LHCN-M2 (cell line): ENCODE results near the gene PPP1R2B. TPM values are rescaled to one million over a fixed set of nuclear protein-coding genes. Genes with fewer than 3 reads are reported as not detected.
"Not testable (repeated sequence)": the region's sequence is repeated elsewhere in the genome, so short reads cannot be mapped to it uniquely, and the experiment has no call there.

Experiments
- DNase-seq: peaks from one replicate; pipeline ENCODE4 v3.0.0-alpha.2; 2012; ENCODE audit warnings: low read depth
- polyA plus RNA-seq: library from polyadenylated mRNA; unstranded; fragments of >200 nt; gene quantifications from one replicate; pipeline ENCODE4 v1.2.1, GENCODE V29; 2012; ENCODE audit warnings: missing spikeins
- total RNA-seq: library from RNA; depleted of rRNA; stranded (reverse); fragments of >200 nt; gene quantifications from 2 replicates; pipeline ENCODE4 v1.2.3, GENCODE V29; 2014; rRNA removed

Gene PPP1R2B
- 0.06 TPM in 1 of 2 replicates, not detected in the other for total RNA-seq
- not detected for polyA plus RNA-seq

GRCh38 chr5:156850206-156850751 lies at the start of gene PPP1R2B:
Gene PPP1R2B, plus strand, starts transcription at chr5:156850295. Its CDS starts 268 bp downstream, at chr5:156850563.
- DNase-seq = no peak

GRCh38 chr5:156800929-156801328 lies 49.2 kb upstream of the PPP1R2B start:
- peak; percentile 1 for DNase-seq

- no peak for DNase-seq
These were observed 47.6 kb upstream of the PPP1R2B start for GRCh38 chr5:156802501-156802900.

GRCh38 chr5:156803404-156803803 lies 46.7 kb upstream of the PPP1R2B start:
- no peak for DNase-seq

- DNase-seq = no peak
These were observed 37.1 kb upstream of the PPP1R2B start for GRCh38 chr5:156812959-156813358.

GRCh38 chr5:156815988-156816599 lies 34.0 kb upstream of the PPP1R2B start:
- DNase-seq = peak; percentile 26

GRCh38 chr5:156819537-156819936 lies 30.6 kb upstream of the PPP1R2B start:
- no peak for DNase-seq

- no peak for DNase-seq
These were observed 30.0 kb upstream of the PPP1R2B start for GRCh38 chr5:156819967-156820581.

GRCh38 chr5:156824241-156824640 lies 25.9 kb upstream of the PPP1R2B start:
- DNase-seq = no peak

- DNase-seq = peak; percentile 21
These were observed 25.3 kb upstream of the PPP1R2B start for GRCh38 chr5:156824800-156825199.

- DNase-seq = no peak
These were observed 24.4 kb upstream of the PPP1R2B start for GRCh38 chr5:156825688-156826087.

GRCh38 chr5:156826150-156826549 lies 23.9 kb upstream of the PPP1R2B start:
- no peak for DNase-seq

- DNase-seq = no peak
These were observed 15.2 kb upstream of the PPP1R2B start for GRCh38 chr5:156834916-156835315.

GRCh38 chr5:156835905-156836304 lies 14.2 kb upstream of the PPP1R2B start:
- no peak for DNase-seq

- no peak for DNase-seq
These were observed 13.2 kb upstream of the PPP1R2B start for GRCh38 chr5:156836846-156837245.

- DNase-seq = no peak
These were observed 11.1 kb upstream of the PPP1R2B start for GRCh38 chr5:156838961-156839360.

GRCh38 chr5:156841737-156842136 lies 8.4 kb upstream of the PPP1R2B start:
- no peak for DNase-seq

- no peak for DNase-seq
These were observed 3.2 kb upstream of the PPP1R2B start for GRCh38 chr5:156846914-156847313.

- DNase-seq = not testable (repeated sequence)
These were observed 1.6 kb upstream of the PPP1R2B start for GRCh38 chr5:156848447-156848846.

GRCh38 chr5:156851880-156852279 lies 1.8 kb downstream of the PPP1R2B start:
- DNase-seq = no peak

GRCh38 chr5:156853055-156853454 lies 3.0 kb downstream of the PPP1R2B start:
- not testable (repeated sequence) for DNase-seq

GRCh38 chr5:156865427-156865826 lies 15.3 kb downstream of the PPP1R2B start:
- no peak for DNase-seq

- no peak for DNase-seq
These were observed 20.4 kb downstream of the PPP1R2B start for GRCh38 chr5:156870498-156870839.
